Dendritic cell treated with granulocyte-macrophage colony-stimulating factor and Interleukin-4, amounts not matched to agents 40 ng/mL and 50 ng/mL, for 4 days (primary cell): ENCODE measurements around the gene NR2E1.
A peak's percentile ranks its signal among the peaks of the same experiment; 100 is the strongest.

Experiments used
- H3K27ac Mint-ChIP-seq: one replicate; pipeline ENCODE4 v1.8.0; 2022; ENCODE audit warnings: mild to moderate bottlenecking, mixed read lengths
- H3K27me3 Mint-ChIP-seq: one replicate; pipeline ENCODE4 v1.8.0; 2022; ENCODE audit warnings: mild to moderate bottlenecking, mixed read lengths
- H3K36me3 Mint-ChIP-seq: one replicate; pipeline ENCODE4 v1.8.0; 2022; ENCODE audit warnings: low read depth, mixed read lengths
- H3K4me1 Mint-ChIP-seq: one replicate; pipeline ENCODE4 v1.8.0; 2022; ENCODE audit warnings: low read depth, mixed read lengths
- H3K4me3 Mint-ChIP-seq: one replicate; pipeline ENCODE4 v1.8.0; 2022; ENCODE audit warnings: mild to moderate bottlenecking, moderate library complexity, mixed read lengths
- H3K9me3 Mint-ChIP-seq: one replicate; pipeline ENCODE4 v1.8.0; 2022; ENCODE audit warnings: mixed read lengths
- intact Hi-C: fragments of 100-400 bp; cut with micrococcal nuclease; formaldehyde crosslinking; loops from one replicate; pipeline ENCODE4 v1.15.0; 2022

NR2E1 gene

GRCh38 chr6:108163267-108163643 is 2.6 kb upstream of the NR2E1 start:
- H3K36me3 Mint-ChIP-seq, result no peaks in the 10 kb centered on the region
- H3K27me3 Mint-ChIP-seq, result peaks cover 94% of the 10 kb centered on the region
- no peak overlapping the region for H3K27ac Mint-ChIP-seq
- no peaks in the 10 kb centered on the region for H3K9me3 Mint-ChIP-seq
- intact Hi-C loops, result no loop called here
- peaks cover 46% of the 10 kb centered on the region for H3K4me1 Mint-ChIP-seq
- no peak overlapping the region for H3K4me3 Mint-ChIP-seq

GRCh38 chr6:108163644-108164542 is 1.9 kb upstream of the NR2E1 start:
- intact Hi-C loops, result no loop called here
- Mint-ChIP-seq H3K4me1 (peaks cover 52% of the 10 kb centered on the region), H3K4me3 (no peak overlapping the region), H3K27ac (no peak overlapping the region), H3K9me3 (no peaks in the 10 kb centered on the region), H3K27me3 (peaks cover 94% of the 10 kb centered on the region), H3K36me3 (no peaks in the 10 kb centered on the region)

GRCh38 chr6:108164543-108164814 is 1.3 kb upstream of the NR2E1 start:
- H3K27me3 Mint-ChIP-seq, result peaks cover 98% of the 10 kb centered on the region
- no peak overlapping the region for H3K4me3 Mint-ChIP-seq
- no peak overlapping the region for H3K27ac Mint-ChIP-seq
- no peaks in the 10 kb centered on the region for H3K9me3 Mint-ChIP-seq
- intact Hi-C loops, result no loop called here
- peaks cover 58% of the 10 kb centered on the region for H3K4me1 Mint-ChIP-seq
- H3K36me3 Mint-ChIP-seq, result no peaks in the 10 kb centered on the region

- peaks cover 63% of the 10 kb centered on the region for H3K4me1 Mint-ChIP-seq
- no peak overlapping the region for H3K4me3 Mint-ChIP-seq
- H3K27ac Mint-ChIP-seq, result no peak overlapping the region
These were observed 761 bp upstream of the NR2E1 start for GRCh38 chr6:108164815-108165706.

GRCh38 chr6:108166664-108167448 is 1.0 kb downstream of the NR2E1 start:
- Mint-ChIP-seq H3K36me3 (no peaks in the 10 kb centered on the region), H3K4me1 (peaks cover 72% of the 10 kb centered on the region), H3K9me3 (no peaks in the 10 kb centered on the region), H3K27me3 (peaks cover 98% of the 10 kb centered on the region), H3K4me3 (peak overlapping the region; percentile 31), H3K27ac (no peak overlapping the region)
- intact Hi-C loops, result loop anchor here (5.0 kb wide), 1 partner anchor 50 kb away; no protein-coding TSS in a partner anchor

More at GRCh38 chr6:108164815-108165706, 761 bp upstream of the NR2E1 start:
- no peaks in the 10 kb centered on the region for H3K36me3 Mint-ChIP-seq
- intact Hi-C loops, result loop anchor here (5.0 kb wide), 1 partner anchor 48 kb away; no protein-coding TSS in a partner anchor
- no peaks in the 10 kb centered on the region for H3K9me3 Mint-ChIP-seq
- peaks cover 99% of the 10 kb centered on the region for H3K27me3 Mint-ChIP-seq

GRCh38 chr6:108167449-108168089 is 1.7 kb downstream of the NR2E1 start:
- Mint-ChIP-seq H3K27ac (no peak overlapping the region), H3K4me3 (peak overlapping the region; percentile 60), H3K27me3 (peaks cover 98% of the 10 kb centered on the region), H3K36me3 (no peaks in the 10 kb centered on the region), H3K9me3 (no peaks in the 10 kb centered on the region), H3K4me1 (peaks cover 72% of the 10 kb centered on the region)
- intact Hi-C loops, result loop anchor here (5.0 kb wide), 1 partner anchor 50 kb away; no protein-coding TSS in a partner anchor

- Mint-ChIP-seq H3K4me1 (peaks cover 72% of the 10 kb centered on the region), H3K27ac (no peak overlapping the region), H3K27me3 (peaks cover 98% of the 10 kb centered on the region), H3K4me3 (peak overlapping the region; percentile 60), H3K9me3 (no peaks in the 10 kb centered on the region), H3K36me3 (no peaks in the 10 kb centered on the region)
- intact Hi-C loops, result loop anchor here (5.0 kb wide), 1 partner anchor 51 kb away; no protein-coding TSS in a partner anchor
These were observed 2.3 kb downstream of the NR2E1 start for GRCh38 chr6:108168090-108168463.

GRCh38 chr6:108168501-108169463 is 3.0 kb downstream of the NR2E1 start:
- Mint-ChIP-seq H3K36me3 (no peaks in the 10 kb centered on the region), H3K27ac (no peak overlapping the region), H3K27me3 (peaks cover 94% of the 10 kb centered on the region), H3K9me3 (no peaks in the 10 kb centered on the region), H3K4me1 (peaks cover 69% of the 10 kb centered on the region), H3K4me3 (peak overlapping the region; percentile 60)
- intact Hi-C loops, result loop anchor here (5.0 kb wide), 1 partner anchor 51 kb away; no protein-coding TSS in a partner anchor

GRCh38 chr6:108169464-108170331 is 3.9 kb downstream of the NR2E1 start:
- intact Hi-C loops, result loop anchor here (5.0 to 10.0 kb wide), 2 partner anchors 52 to 325 kb away; no protein-coding TSS in a partner anchor
- Mint-ChIP-seq H3K9me3 (no peaks in the 10 kb centered on the region), H3K4me1 (peaks cover 69% of the 10 kb centered on the region), H3K36me3 (no peaks in the 10 kb centered on the region), H3K27ac (no peak overlapping the region), H3K27me3 (peaks cover 94% of the 10 kb centered on the region), H3K4me3 (peak overlapping the region; percentile 60)

GRCh38 chr6:108170332-108171290 is 4.8 kb downstream of the NR2E1 start:
- H3K27me3 Mint-ChIP-seq, result peaks cover 94% of the 10 kb centered on the region
- no peak overlapping the region for H3K4me3 Mint-ChIP-seq
- no peak overlapping the region for H3K27ac Mint-ChIP-seq
- peaks cover 68% of the 10 kb centered on the region for H3K4me1 Mint-ChIP-seq
- intact Hi-C loops, result loop anchor here (10.0 kb wide), 1 partner anchor 324 kb away; no protein-coding TSS in a partner anchor
- no peaks in the 10 kb centered on the region for H3K9me3 Mint-ChIP-seq
- no peaks in the 10 kb centered on the region for H3K36me3 Mint-ChIP-seq
